Measurements from ENCODE around the gene SP6. TPM values are rescaled to one million over a fixed set of nuclear protein-coding genes. Genes with fewer than 3 reads are reported as not detected.

SP6 gene
- total and polyA plus RNA-seq, 2 of the 8 experiments (the other 6 are each of a cell fraction or from before 2014, with no cell fraction given), result 1.2 to 1.5 TPM

- TF ChIP-seq RAD21 (IDR thresholded peaks at IDR 0.05 in 1 of 2, conservative IDR thresholded peaks at IDR 0.05 in 1 of 2; ENCODE audit: low read depth in 2 of 2, low read length in 2 of 2) (no peak), FOSL1 (IDR thresholded peaks at IDR 0.05; ENCODE audit: insufficient read depth, low read depth, low read length) (no peak), NANOG (IDR thresholded peaks at IDR 0.05; ENCODE audit: insufficient read depth, low read depth, low read length, poor library complexity, severe bottlenecking) (no peak), EGR1 (IDR thresholded peaks at IDR 0.05; ENCODE audit: borderline replicate concordance, low read depth, low read length) (peak; percentile 15; the same call in 1 of the 2 replicates), POU5F1 (IDR thresholded peaks at IDR 0.05; ENCODE audit: low read depth, low read length) (no peak), ASH2L (IDR thresholded peaks at IDR 0.05; ENCODE audit: low read length) (peak; percentile 43), RFX5 (IDR thresholded peaks at IDR 0.05; ENCODE audit: borderline replicate concordance, low read depth, low read length) (no peak), CBX8 (IDR thresholded peaks at IDR 0.05; ENCODE audit: borderline replicate concordance, low read depth, low read length) (no peak), USF2 (IDR thresholded peaks at IDR 0.05; ENCODE audit: low read length) (no peak), TAF1 (IDR thresholded peaks at IDR 0.05; ENCODE audit: low read depth, low read length) (peak; percentile 92), CTBP2 (IDR thresholded peaks at IDR 0.05; ENCODE audit: borderline replicate concordance, insufficient read depth, insufficient read length, low read length) (peak; percentile 46), ZNF274 (IDR thresholded peaks at IDR 0.05; ENCODE audit: borderline replicate concordance, extremely low read depth, low read length) (no peak), TBP (IDR thresholded peaks at IDR 0.05; ENCODE audit: low read depth, low read length) (peak; percentile 87), RXRA (IDR thresholded peaks at IDR 0.05; ENCODE audit: insufficient read depth, low read depth, low read length) (no peak), ATF2 (IDR thresholded peaks at IDR 0.05; ENCODE audit: low read length) (no peak), TEAD4 (IDR thresholded peaks at IDR 0.05; ENCODE audit: low read depth, low read length) (no peak), POLR2A (IDR thresholded peaks at IDR 0.05; ENCODE audit: control extremely low read depth in 1 of 2, low read depth in 2 of 2, low read length in 2 of 2) (peak in 1 of 2 experiments; percentile 70; a peak in 2 of 3 replicates)
Observed at GRCh38 chr17:47850692-47851573, at the start of gene SP6 (continued).

Measured in H1 (cell line).